Heart left ventricle (tissue), 13 donors: ENCODE measurements around the gene C4orf33.

Experiments
- POLR2A ChIP-seq, 2 donors: fragments of 450-650 bp; IDR thresholded peaks; one replicate each; pipeline ENCODE4 v1.6.1; 2017; ENCODE audit warnings: antibody characterized with exemption in 2 of 2, mild to moderate bottlenecking in 2 of 2, moderate library complexity in 2 of 2
- TF ChIP-seq, protein P1 (sequence below), 12 donors: fragments of 200-600 bp; sonication (generic) in 4 of 12; IDR thresholded peaks; one replicate each; pipeline versions ENCODE4 v1.5.0 to v1.8.0; 2018 to 2022; ENCODE audit warnings: antibody characterized with exemption in 12 of 12, mild to moderate bottlenecking in 5 of 12
- donor health status: ischemic (EF 13 %, LVEDD 7.1; RV severe dilation, severe dysfunction).
- donor health status: DM: no; HTN: yes; CAD: no.
- donor health status: DM: no; HTN: no; CAD: no.
- donor health status: ischemic (EF 25% LVEDD 6.9; RV normal size, moderate dysfunction).
- donor health status: ischemic (EF 25% LVEDD 5.7; RV mildly dilated, moderate dysfunction).
- donor health status: ischemic (EF 35%, LVEDD 5.7; RV mildly dilated, moderate dysfunction).
- donor health status: nonischemic (EF 11% LVEDD 7.7; RV severe dilation, severe dysfunction).
- donor health status: DM: yes; HTN: yes; CAD: no.
- donor health status: PGD.
- donor health status: ischemic (EF 29% LVEDD 5.4; RV normal size, mild dysfunction).
- donor health status: nonischemic (EF 23%, LVEDD 6.1; RV moderate dilation, normal function).

DNA sequence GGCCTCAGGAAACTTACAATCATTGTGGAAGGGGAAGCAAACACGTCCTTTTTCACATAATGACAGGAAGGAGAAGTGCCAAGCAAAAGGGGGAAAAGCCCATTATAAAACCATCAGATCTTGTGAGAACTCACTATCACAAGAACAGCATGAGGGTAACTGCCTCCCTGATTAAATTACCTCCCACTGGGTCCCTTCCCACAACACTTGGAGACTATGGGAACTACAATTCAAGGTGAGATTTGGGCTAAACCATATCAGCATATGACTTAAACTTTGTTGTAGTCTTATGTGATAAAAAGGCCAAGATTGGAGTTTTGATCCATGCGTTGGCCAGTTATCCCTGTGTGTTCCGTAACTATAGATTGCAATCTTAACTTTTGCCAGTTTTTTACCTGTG lies 68.3 kb downstream of the C4orf33 start:
- TF ChIP-seq, protein P1, sequence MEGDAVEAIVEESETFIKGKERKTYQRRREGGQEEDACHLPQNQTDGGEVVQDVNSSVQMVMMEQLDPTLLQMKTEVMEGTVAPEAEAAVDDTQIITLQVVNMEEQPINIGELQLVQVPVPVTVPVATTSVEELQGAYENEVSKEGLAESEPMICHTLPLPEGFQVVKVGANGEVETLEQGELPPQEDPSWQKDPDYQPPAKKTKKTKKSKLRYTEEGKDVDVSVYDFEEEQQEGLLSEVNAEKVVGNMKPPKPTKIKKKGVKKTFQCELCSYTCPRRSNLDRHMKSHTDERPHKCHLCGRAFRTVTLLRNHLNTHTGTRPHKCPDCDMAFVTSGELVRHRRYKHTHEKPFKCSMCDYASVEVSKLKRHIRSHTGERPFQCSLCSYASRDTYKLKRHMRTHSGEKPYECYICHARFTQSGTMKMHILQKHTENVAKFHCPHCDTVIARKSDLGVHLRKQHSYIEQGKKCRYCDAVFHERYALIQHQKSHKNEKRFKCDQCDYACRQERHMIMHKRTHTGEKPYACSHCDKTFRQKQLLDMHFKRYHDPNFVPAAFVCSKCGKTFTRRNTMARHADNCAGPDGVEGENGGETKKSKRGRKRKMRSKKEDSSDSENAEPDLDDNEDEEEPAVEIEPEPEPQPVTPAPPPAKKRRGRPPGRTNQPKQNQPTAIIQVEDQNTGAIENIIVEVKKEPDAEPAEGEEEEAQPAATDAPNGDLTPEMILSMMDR (IDR thresholded peaks at IDR 0.05): no peak
- TF ChIP-seq POLR2A (IDR thresholded peaks at IDR 0.05): no peak
